CD14-positive monocyte (primary cell): ENCODE results near the gene ARHGEF7. TPM values are rescaled to one million over a fixed set of nuclear protein-coding genes. Genes with fewer than 3 reads are reported as not detected.

Source experiments
- DNase-seq, 3 donors: peaks; one replicate each; pipeline ENCODE4 v3.0.0-alpha.2; 2011 to 2022
- H2AFZ ChIP-seq: 2 replicates; pipeline ENCODE4 v1.6.0; 2012; ENCODE audit warnings: mild to moderate bottlenecking, low read depth, low read length, inconsistent platforms; ENCODE audit not compliant: insufficient read depth, poor library complexity, severe bottlenecking
- H3K27ac ChIP-seq, 2 donors: 1 replicate in 1 of 2; 2 replicates in 1 of 2; pipeline ENCODE4 v1.5.1; 2012 to 2013; ENCODE audit warnings: low read length in 2 of 2, control low read depth in 1 of 2, inconsistent platforms in 1 of 2, low read depth in 1 of 2, mild to moderate bottlenecking in 1 of 2
- H3K27me3 ChIP-seq, 2 donors: one replicate each; pipeline versions ENCODE4 v1.6.0 to v1.6.1; 2011 to 2013; ENCODE audit warnings: low read length in 2 of 2; ENCODE audit not compliant: control insufficient read depth in 2 of 2, insufficient read depth in 2 of 2
- H3K36me3 ChIP-seq, 2 donors: replicated peaks in 1 of 2; 1 replicate in 1 of 2; 2 replicates in 1 of 2; pipeline versions ENCODE4 v1.5.1 to v1.6.1; 2012 to 2013; ENCODE audit warnings: low read length in 2 of 2, control low read depth in 1 of 2, inconsistent platforms in 1 of 2, mild to moderate bottlenecking in 1 of 2; ENCODE audit not compliant: insufficient read depth in 2 of 2, control insufficient read depth in 1 of 2
- H3K4me1 ChIP-seq, 2 donors: 1 replicate in 1 of 2; 2 replicates in 1 of 2; pipeline versions ENCODE4 v1.5.1 to v1.6.1; 2012 to 2013; ENCODE audit warnings: low read length in 2 of 2, control low read depth in 1 of 2, inconsistent platforms in 1 of 2, mild to moderate bottlenecking in 1 of 2, moderate library complexity in 1 of 2; ENCODE audit not compliant: insufficient read depth in 2 of 2, control insufficient read depth in 1 of 2
- H3K4me2 ChIP-seq: replicated peaks from 2 replicates; pipeline ENCODE3; 2012; ENCODE audit warnings: low read length, moderate library complexity, mild to moderate bottlenecking; ENCODE audit not compliant: poor library complexity, severe bottlenecking; ENCODE audit errors: extremely low read depth
- H3K4me3 ChIP-seq, 3 experiments: fragments of 200-600 bp in 1 of 3; sonication (generic) in 1 of 3; replicated peaks in 1 of 3; 1 replicate in 2 of 3; 2 replicates in 1 of 3; pipeline ENCODE4 v1.5.1; 2011 to 2013; ENCODE audit warnings: low read length in 3 of 3, mild to moderate bottlenecking in 3 of 3, control low read depth in 2 of 3, low read depth in 2 of 3, inconsistent platforms in 1 of 3, moderate library complexity in 1 of 3
- H3K79me2 ChIP-seq: 2 replicates; pipeline ENCODE4 v1.6.0; 2012; ENCODE audit warnings: mild to moderate bottlenecking, control low read depth, inconsistent platforms, low read length, moderate library complexity; ENCODE audit not compliant: insufficient read depth
- H3K9ac ChIP-seq: 2 replicates; pipeline ENCODE4 v1.6.0; 2017; ENCODE audit warnings: low read length, mild to moderate bottlenecking; ENCODE audit not compliant: insufficient read depth, poor library complexity, severe bottlenecking
- H3K9me3 ChIP-seq, 2 donors: replicated peaks in 1 of 2; 1 replicate in 1 of 2; 2 replicates in 1 of 2; pipeline versions ENCODE4 v1.5.1 to v1.6.1; 2012 to 2013; ENCODE audit warnings: low read length in 2 of 2, control low read depth in 1 of 2; ENCODE audit not compliant: control insufficient read depth in 1 of 2, insufficient read depth in 1 of 2
- H4K20me1 ChIP-seq: 2 replicates; pipeline ENCODE4 v1.6.0; 2012; ENCODE audit warnings: mild to moderate bottlenecking, low read length, control low read depth, moderate library complexity; ENCODE audit not compliant: insufficient read depth
- H3K27ac Mint-ChIP-seq, 7 donors: one replicate each; pipeline ENCODE4 v1.8.0; 2020; ENCODE audit warnings: mild to moderate bottlenecking in 7 of 7, mixed read lengths in 7 of 7, moderate library complexity in 6 of 7, inconsistent platforms in 2 of 7
- H3K27me3 Mint-ChIP-seq, 3 donors: one replicate each; pipeline ENCODE4 v1.8.0; 2021 to 2022; ENCODE audit warnings: low read depth in 3 of 3, mild to moderate bottlenecking in 3 of 3, mixed read lengths in 3 of 3, moderate library complexity in 3 of 3, inconsistent platforms in 1 of 3
- H3K36me3 Mint-ChIP-seq, 2 donors: one replicate each; pipeline ENCODE4 v1.8.0; 2020; ENCODE audit warnings: mixed read lengths in 2 of 2, inconsistent platforms in 1 of 2, mild to moderate bottlenecking in 1 of 2
- H3K4me1 Mint-ChIP-seq: one replicate; pipeline ENCODE4 v1.8.0; 2020; ENCODE audit warnings: mild to moderate bottlenecking, mixed read lengths
- H3K4me3 Mint-ChIP-seq, 2 donors: one replicate each; pipeline ENCODE4 v1.8.0; 2020; ENCODE audit warnings: mild to moderate bottlenecking in 2 of 2, mixed read lengths in 2 of 2, moderate library complexity in 1 of 2
- H3K9me3 Mint-ChIP-seq, 7 donors: one replicate each; pipeline ENCODE4 v1.8.0; 2020 to 2022; ENCODE audit warnings: mixed read lengths in 7 of 7, mild to moderate bottlenecking in 6 of 7, moderate library complexity in 6 of 7, inconsistent platforms in 2 of 7
- WGBS: methylation state at CpG from one replicate; pipeline ENCODE4 v1.1.5; 2013; ENCODE audit warnings: missing lambda C conversion rate; ENCODE audit not compliant: insufficient coverage; 5-methylcytosine and 5-hydroxymethylcytosine counted together
- intact Hi-C, 2 donors: fragments of 100-400 bp; cut with micrococcal nuclease; formaldehyde crosslinking; loops; one replicate each; pipeline versions ENCODE4 v1.15.0 to v1.15.1; 2023
- polyA plus RNA-seq, 3 donors: library from polyadenylated mRNA; depleted of rRNA in 1 of 3; unstranded in 2 of 3; stranded (reverse) in 1 of 3; fragments of 300-500 nt in 2 of 3; fragments of >200 nt in 1 of 3; fragmentation: Illumina TruSeq in 2 of 3; gene quantifications; 1 replicate in 2 of 3; 2 replicates in 1 of 3; pipeline ENCODE4 v1.2.3, GENCODE V29; 2012 to 2021
- TF ChIP-seq, protein P1 (sequence below): fragments of 200-600 bp; IDR thresholded peaks from one replicate; pipeline ENCODE4 v1.8.0; 2022; ENCODE audit warnings: antibody characterized with exemption, mild to moderate bottlenecking

Gene ARHGEF7
- polyA plus RNA-seq, 3 donors = 4.6 to 29.0 (median 6.1) TPM

DNA sequence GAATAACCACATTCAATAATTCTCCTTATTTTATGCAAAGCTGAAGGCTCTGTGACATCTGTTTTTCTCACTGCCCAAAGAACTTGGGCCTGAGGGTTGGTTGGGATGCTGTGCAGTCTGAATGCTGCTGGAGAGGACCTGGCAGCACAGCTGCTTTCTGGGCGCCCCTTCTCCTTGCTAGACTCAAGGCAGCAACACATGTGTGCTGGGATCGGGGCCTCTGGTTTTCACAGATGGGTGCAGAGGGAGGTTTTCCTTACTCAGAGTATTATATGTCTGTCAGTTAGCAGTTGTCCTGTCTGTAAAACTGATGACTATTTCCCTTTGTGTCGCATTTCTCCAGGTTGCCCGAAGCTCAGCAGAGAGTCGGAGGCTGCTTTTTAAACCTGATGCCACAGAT, 152.1 kb downstream of the ARHGEF7 start:
- Histone ChIP-seq H3K27ac (no peak overlapping the region), H3K79me2 (no peaks in the 10 kb centered on the region), H3K36me3 (peaks cover 43 to 71% of the 10 kb centered on the region in 2 donors), H3K4me3 (no peak overlapping the region), H3K9ac (no peak overlapping the region), H3K4me2 (no peak overlapping the region), H3K4me1 (no peaks in the 10 kb centered on the region), H3K27me3 (no peaks in the 10 kb centered on the region), H2AFZ (no peak overlapping the region), H3K9me3 (no peaks in the 10 kb centered on the region), H4K20me1 (peaks cover 13% of the 10 kb centered on the region)
- Mint-ChIP-seq H3K36me3 (peaks cover 57 to 66% of the 10 kb centered on the region in 2 donors), H3K9me3 (no peaks in the 10 kb centered on the region), H3K4me3 (no peak overlapping the region), H3K27ac (peak overlapping the region in 3 of 7 donors; percentile 6 to 22 (median 10)), H3K27me3 (peaks cover 0 to 1% (median 0%) of the 10 kb centered on the region in 3 donors), H3K4me1 (no peaks in the 10 kb centered on the region)
- DNase-seq = no peak
- WGBS = 100% methylated on average over 3 of the region's 5 CpGs
- intact Hi-C loops = no loop called here
- TF ChIP-seq, protein P1, sequence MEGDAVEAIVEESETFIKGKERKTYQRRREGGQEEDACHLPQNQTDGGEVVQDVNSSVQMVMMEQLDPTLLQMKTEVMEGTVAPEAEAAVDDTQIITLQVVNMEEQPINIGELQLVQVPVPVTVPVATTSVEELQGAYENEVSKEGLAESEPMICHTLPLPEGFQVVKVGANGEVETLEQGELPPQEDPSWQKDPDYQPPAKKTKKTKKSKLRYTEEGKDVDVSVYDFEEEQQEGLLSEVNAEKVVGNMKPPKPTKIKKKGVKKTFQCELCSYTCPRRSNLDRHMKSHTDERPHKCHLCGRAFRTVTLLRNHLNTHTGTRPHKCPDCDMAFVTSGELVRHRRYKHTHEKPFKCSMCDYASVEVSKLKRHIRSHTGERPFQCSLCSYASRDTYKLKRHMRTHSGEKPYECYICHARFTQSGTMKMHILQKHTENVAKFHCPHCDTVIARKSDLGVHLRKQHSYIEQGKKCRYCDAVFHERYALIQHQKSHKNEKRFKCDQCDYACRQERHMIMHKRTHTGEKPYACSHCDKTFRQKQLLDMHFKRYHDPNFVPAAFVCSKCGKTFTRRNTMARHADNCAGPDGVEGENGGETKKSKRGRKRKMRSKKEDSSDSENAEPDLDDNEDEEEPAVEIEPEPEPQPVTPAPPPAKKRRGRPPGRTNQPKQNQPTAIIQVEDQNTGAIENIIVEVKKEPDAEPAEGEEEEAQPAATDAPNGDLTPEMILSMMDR = no peak

DNA sequence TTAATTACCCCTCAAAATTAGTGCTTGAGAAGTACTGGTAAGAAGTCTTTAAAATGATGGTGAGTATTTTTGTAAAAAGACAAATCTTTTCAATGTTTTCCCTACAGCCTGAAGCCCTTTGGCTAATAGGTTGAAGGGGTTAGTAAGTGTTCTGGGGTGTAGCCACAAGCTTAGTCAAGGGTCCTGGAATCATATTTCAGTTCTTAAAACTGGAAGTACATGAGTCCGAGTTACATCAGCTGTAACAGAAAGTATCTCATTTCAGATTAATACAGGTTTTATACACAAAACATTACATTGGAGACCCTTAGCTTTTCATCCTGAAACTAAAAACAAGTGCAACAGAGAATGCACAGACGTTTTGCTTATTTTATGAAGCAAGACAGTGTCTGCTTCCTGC, 152.7 kb downstream of the ARHGEF7 start:
- TF ChIP-seq, protein P1 = no peak
- Histone ChIP-seq H3K27me3 (no peaks in the 10 kb centered on the region), H3K4me1 (no peaks in the 10 kb centered on the region), H3K4me3 (no peak overlapping the region), H3K9me3 (no peaks in the 10 kb centered on the region), H2AFZ (no peak overlapping the region), H3K4me2 (no peak overlapping the region), H3K9ac (no peak overlapping the region), H3K27ac (no peak overlapping the region), H3K36me3 (peaks cover 45 to 77% of the 10 kb centered on the region in 2 donors), H3K79me2 (no peaks in the 10 kb centered on the region), H4K20me1 (peaks cover 13% of the 10 kb centered on the region)
- Mint-ChIP-seq H3K4me3 (no peak overlapping the region), H3K36me3 (peaks cover 63 to 72% of the 10 kb centered on the region in 2 donors), H3K4me1 (no peaks in the 10 kb centered on the region), H3K27ac (peak overlapping the region in 1 of 7 donors; percentile 10), H3K9me3 (no peaks in the 10 kb centered on the region), H3K27me3 (peaks cover 0 to 1% (median 0%) of the 10 kb centered on the region in 3 donors)
- no peak for DNase-seq
- WGBS = no CpG with 5 or more reads among the region's 2 CpGs
- intact Hi-C loops = no loop called here
